H1 (cell line): ENCODE results near the gene TP53I3. TPM values are rescaled to one million over a fixed set of nuclear protein-coding genes. Genes with fewer than 3 reads are reported as not detected.

Experiments used
- CTCF ChIA-PET: fragments of 300-600 bp; sonication (Branson Sonifier 250); formaldehyde crosslinking; loops from one replicate; lab custom pipeline; 2021; ENCODE audit not compliant: partially characterized antibody; lab: Charles Lee
- POLR2A ChIA-PET: fragments of 300-600 bp; sonication (Branson Sonifier 250); formaldehyde crosslinking; loops from one replicate; lab custom pipeline; 2021; ENCODE audit warnings: inconsistent platforms; ENCODE audit not compliant: partially characterized antibody; lab: Charles Lee
- DNase-seq, 2 experiments: peaks; one replicate each; pipeline versions ENCODE4 v3.0.0 to v3.0.0-alpha.2; 2010 to 2022; ENCODE audit warnings: low spot score in 2 of 2, low read depth in 1 of 2, mixed read lengths in 1 of 2
- FAIRE-seq: peaks from 2 replicates; lab custom pipeline; 2011; peaks lifted over from hg19 to GRCh38; lab: Jason Lieb, UNC
- H2AFZ ChIP-seq: 2 replicates; pipeline ENCODE4 v1.8.1; 2012; ENCODE audit warnings: low read length, inconsistent platforms
- H2AK5ac ChIP-seq: 2 replicates; pipeline ENCODE4 v1.6.1; 2013; ENCODE audit warnings: low read depth, low read length
- H2BK120ac ChIP-seq: replicated peaks from 2 replicates; pipeline ENCODE3; 2013; ENCODE audit warnings: low read depth, low read length, inconsistent platforms
- H2BK12ac ChIP-seq: 2 replicates; pipeline ENCODE4 v1.6.1; 2013; ENCODE audit warnings: low read depth, low read length
- H2BK15ac ChIP-seq: 2 replicates; pipeline ENCODE4 v1.6.1; 2013; ENCODE audit warnings: low read length
- H2BK20ac ChIP-seq: 2 replicates; pipeline ENCODE4 v1.6.1; 2013; ENCODE audit warnings: low read length
- H2BK5ac ChIP-seq: 2 replicates; pipeline ENCODE4 v1.6.1; 2013; ENCODE audit warnings: low read depth, low read length
- H3K14ac ChIP-seq: 2 replicates; pipeline ENCODE4 v1.6.1; 2013; ENCODE audit warnings: inconsistent platforms; ENCODE audit not compliant: insufficient read length
- H3K18ac ChIP-seq: 2 replicates; pipeline ENCODE4 v1.6.1; 2013; ENCODE audit warnings: low read length; ENCODE audit errors: extremely low read depth
- H3K23ac ChIP-seq: 2 replicates; pipeline ENCODE4 v1.6.1; 2013; ENCODE audit warnings: inconsistent platforms; ENCODE audit not compliant: insufficient read length
- H3K23me2 ChIP-seq: 2 replicates; pipeline ENCODE4 v1.6.1; 2013; ENCODE audit warnings: low read depth, low read length
- H3K27ac ChIP-seq: 2 replicates; pipeline ENCODE4 v1.6.1; 2011; ENCODE audit warnings: low read depth, low read length, inconsistent platforms
- H3K27me3 ChIP-seq, 4 experiments: replicated peaks in 1 of 4; 1 replicate in 1 of 4; 2 replicates in 3 of 4; pipeline versions ENCODE4 v1.6.1 to v1.8.1; 2011 to 2013; ENCODE audit warnings: low read length in 3 of 4, mild to moderate bottlenecking in 3 of 4, inconsistent platforms in 2 of 4, mixed read lengths in 2 of 4, moderate library complexity in 1 of 4; ENCODE audit not compliant: control insufficient read depth in 3 of 4, insufficient read depth in 3 of 4; ENCODE audit errors: extremely low read depth in 1 of 4
- H3K36me3 ChIP-seq, 4 experiments: 2 replicates each; pipeline versions ENCODE4 v1.6.1 to v1.8.1; 2011 to 2013; ENCODE audit warnings: mild to moderate bottlenecking in 4 of 4, low read length in 3 of 4, moderate library complexity in 2 of 4, control low read depth in 1 of 4, inconsistent platforms in 1 of 4; ENCODE audit not compliant: insufficient read depth in 4 of 4, control insufficient read depth in 2 of 4
- H3K4ac ChIP-seq: replicated peaks from 2 replicates; pipeline ENCODE3; 2013; ENCODE audit warnings: low read length, low read depth, mixed read lengths, inconsistent platforms; ENCODE audit not compliant: insufficient read length
- H3K4me1 ChIP-seq, 4 experiments: replicated peaks in 1 of 4; 1 replicate in 1 of 4; 2 replicates in 3 of 4; pipeline versions ENCODE4 v1.6.1 to v1.8.1; 2011 to 2013; ENCODE audit warnings: low read length in 3 of 4, inconsistent platforms in 2 of 4, mixed read lengths in 1 of 4; ENCODE audit not compliant: insufficient read depth in 4 of 4, control insufficient read depth in 3 of 4
- H3K4me2 ChIP-seq, 2 experiments: 2 replicates each; pipeline versions ENCODE4 v1.6.1 to v1.8.1; 2011 to 2013; ENCODE audit warnings: low read depth in 2 of 2, low read length in 2 of 2, control low read depth in 1 of 2, inconsistent platforms in 1 of 2, mild to moderate bottlenecking in 1 of 2; ENCODE audit not compliant: insufficient read depth in 1 of 2
- H3K4me3 ChIP-seq, 4 experiments: fragments of 200-600, 300-600 bp in 1 of 4; sonication (generic), shearing (Covaris generic), sonication (Bioruptor Twin) in 1 of 4; 2 replicates each; pipeline versions ENCODE4 v1.5.1 to v1.8.1; 2011 to 2016; ENCODE audit warnings: low read length in 4 of 4, low read depth in 3 of 4, control low read depth in 2 of 4, inconsistent platforms in 2 of 4, mild to moderate bottlenecking in 2 of 4, mixed read lengths in 1 of 4, moderate library complexity in 1 of 4; ENCODE audit not compliant: insufficient read depth in 2 of 4; ENCODE audit errors: extremely low read depth in 1 of 4
- H3K56ac ChIP-seq: replicated peaks from 2 replicates; pipeline ENCODE3; 2013; ENCODE audit warnings: low read depth, mild to moderate bottlenecking, mixed read lengths, low read length, inconsistent platforms; ENCODE audit not compliant: insufficient read length
- H3K79me1 ChIP-seq: 2 replicates; pipeline ENCODE4 v1.6.1; 2013; ENCODE audit warnings: low read depth, low read length, control low read depth
- H3K79me2 ChIP-seq, 2 experiments: 2 replicates each; pipeline versions ENCODE4 v1.6.1 to v1.8.1; 2012 to 2013; ENCODE audit warnings: low read length in 2 of 2, mild to moderate bottlenecking in 2 of 2, inconsistent platforms in 1 of 2; ENCODE audit not compliant: insufficient read depth in 2 of 2, control insufficient read depth in 1 of 2
- H3K9ac ChIP-seq, 4 experiments: replicated peaks in 1 of 4; 1 replicate in 1 of 4; 2 replicates in 3 of 4; pipeline versions ENCODE4 v1.6.1 to v1.8.1; 2011 to 2013; ENCODE audit warnings: low read depth in 3 of 4, low read length in 3 of 4, control low read depth in 2 of 4, mild to moderate bottlenecking in 2 of 4, moderate library complexity in 2 of 4, inconsistent platforms in 1 of 4; ENCODE audit errors: extremely low read depth in 1 of 4
- H3K9me3 ChIP-seq, 2 experiments: 2 replicates each; pipeline versions ENCODE4 v1.6.1 to v1.8.1; 2012 to 2013; ENCODE audit warnings: mild to moderate bottlenecking in 2 of 2, moderate library complexity in 2 of 2, control low read depth in 1 of 2, inconsistent platforms in 1 of 2, low read depth in 1 of 2, low read length in 1 of 2, mixed read lengths in 1 of 2; ENCODE audit not compliant: insufficient read depth in 2 of 2
- H4K20me1 ChIP-seq, 2 experiments: replicated peaks in 1 of 2; 2 replicates each; pipeline versions ENCODE3 to v1.8.1; 2011 to 2013; ENCODE audit warnings: inconsistent platforms in 2 of 2, low read length in 2 of 2, mild to moderate bottlenecking in 1 of 2; ENCODE audit not compliant: insufficient read depth in 2 of 2, control insufficient read depth in 1 of 2
- H4K5ac ChIP-seq: 2 replicates; pipeline ENCODE4 v1.6.1; 2013; ENCODE audit warnings: low read length, low read depth, mixed read lengths, inconsistent platforms; ENCODE audit not compliant: insufficient read length
- H4K8ac ChIP-seq: 2 replicates; pipeline ENCODE4 v1.8.0; 2013; ENCODE audit warnings: mild to moderate bottlenecking, moderate library complexity, low read length, inconsistent platforms; ENCODE audit not compliant: insufficient read depth; ENCODE audit errors: extremely low read depth
- H4K91ac ChIP-seq: replicated peaks from 2 replicates; pipeline ENCODE3; 2013; ENCODE audit warnings: low read length, mixed read lengths, inconsistent platforms; ENCODE audit not compliant: insufficient read length
- ASH2L ChIP-seq: fragments of 200-600, 300-600 bp; sonication (generic); IDR thresholded peaks from one replicate; pipeline ENCODE4 v1.7.1; 2017; ENCODE audit warnings: low read length
- ATF2 ChIP-seq: IDR thresholded peaks from 2 replicates; pipeline ENCODE4 v1.6.1; 2012; ENCODE audit warnings: low read length, inconsistent platforms
- ATF3 ChIP-seq: IDR thresholded peaks from 2 replicates; pipeline ENCODE4 v1.6.1; 2011; ENCODE audit warnings: low read depth, mild to moderate bottlenecking, low read length; ENCODE audit not compliant: insufficient read depth
- GTF2F1 ChIP-seq: IDR thresholded peaks from 2 replicates; pipeline ENCODE4 v1.6.1; 2012; ENCODE audit warnings: low read depth, low read length, improper control_type of control experiment, borderline replicate concordance
- HDAC6 ChIP-seq: IDR thresholded peaks from one replicate; pipeline ENCODE4 v1.7.1; 2012; ENCODE audit warnings: low read depth, mild to moderate bottlenecking, inconsistent platforms, low read length, moderate library complexity
- KDM1A ChIP-seq: fragments of 200-600, 300-600 bp; sonication (generic); IDR thresholded peaks from 2 replicates; pipeline ENCODE4 v1.7.1; 2016; ENCODE audit warnings: mild to moderate bottlenecking, low read length, borderline replicate concordance
- KDM5A ChIP-seq: fragments of 200-600 bp; IDR thresholded peaks from 2 replicates; pipeline ENCODE4 v1.7.1; 2012; ENCODE audit warnings: mild to moderate bottlenecking, low read length, inconsistent platforms, mixed read lengths
- POLR2AphosphoS5 ChIP-seq: IDR thresholded peaks from 2 replicates; pipeline ENCODE4 v1.6.1; 2011; ENCODE audit warnings: low read depth, low read length
- RNF2 ChIP-seq: fragments of 200-900, 300-1000 bp; sonication (generic); IDR thresholded peaks from 2 replicates; pipeline ENCODE4 v1.7.1; 2016; ENCODE audit warnings: borderline replicate concordance, low read depth, mild to moderate bottlenecking, antibody characterized with exemption, low read length; ENCODE audit not compliant: poor library complexity, severe bottlenecking; ENCODE audit errors: missing control alignments
- SAP30 ChIP-seq: fragments of 300-600 bp; sonication (generic); IDR thresholded peaks from 2 replicates; pipeline ENCODE4 v1.7.1; 2012; ENCODE audit warnings: low read length, moderate library complexity, mild to moderate bottlenecking, inconsistent platforms; ENCODE audit not compliant: insufficient read depth, insufficient replicate concordance
- SP1 ChIP-seq: IDR thresholded peaks from 2 replicates; pipeline ENCODE4 v1.6.1; 2011; ENCODE audit warnings: low read depth, low read length
- TAF1 ChIP-seq: IDR thresholded peaks from 2 replicates; pipeline ENCODE4 v1.6.1; 2011; ENCODE audit warnings: mild to moderate bottlenecking, low read depth, low read length
- WGBS, 2 experiments: shearing (Covaris generic) in 1 of 2; methylation state at CpG; one replicate each; pipeline versions ENCODE4 v1.1.6 to v1.1.7; 2013 to 2015; ENCODE audit warnings: low lambda C conversion rate in 2 of 2, mixed read lengths in 2 of 2, inconsistent platforms in 1 of 2, low coverage in 1 of 2, missing lambda C conversion rate in 1 of 2; ENCODE audit not compliant: insufficient replicate concordance in 2 of 2, insufficient coverage in 1 of 2, insufficient read length in 1 of 2; ENCODE audit errors: extremely low coverage in 1 of 2, missing lambda C conversion rate in 1 of 2; 5-methylcytosine and 5-hydroxymethylcytosine counted together
- polyA plus RNA-seq, 7 experiments: library from polyadenylated mRNA; depleted of rRNA in 3 of 7; stranded (reverse) in 5 of 7; unstranded in 2 of 7; fragments of >200 nt in 5 of 7; fragments of 200-250 nt in 2 of 7; gene quantifications; 1 replicate in 5 of 7; 2 replicates in 1 of 7; 4 replicates in 1 of 7; pipeline versions ENCODE4 v1.2.1 to v1.2.3, GENCODE V29; 2011 to 2013; ENCODE audit warnings: missing spikeins in 2 of 7, mixed read lengths in 2 of 7
- total RNA-seq: library from RNA; stranded (reverse); fragmentation: NEBNext Ultra II Directional; extraction: Animal tissue kit (Norgen Biotek cat#: 25700); gene quantifications from 2 replicates; pipeline ENCODE4 v1.2.1, GENCODE V29; 2021

TP53I3 gene
- total and polyA plus RNA-seq, 2 of the 8 experiments (the other 6 are each of a cell fraction or from before 2014, with no cell fraction given) = 29.4 to 34.5 TPM

GRCh38 chr2:24102677-24103076 is 18.0 kb upstream of the TP53I3 start:
- no peak overlapping the region for H4K5ac ChIP-seq
- CTCF ChIA-PET = interaction anchor here (0.8 to 1.7 kb wide), 2 partner anchors 15 to 18 kb away, joined by 3 to 4 read pairs; partner anchors contain the start of gene TP53I3
- no peak overlapping the region for H3K56ac ChIP-seq
- H3K14ac ChIP-seq = no peak overlapping the region
- H2AFZ ChIP-seq = no peak overlapping the region
- no peaks in the 10 kb centered on the region for H3K79me1 ChIP-seq
- no peak overlapping the region for H2BK5ac ChIP-seq
- POLR2A ChIA-PET = interaction anchor here (1.6 kb wide), 1 partner anchor 19 kb away, joined by 8 read pairs; no protein-coding TSS in a partner anchor
- H2AK5ac ChIP-seq = no peak overlapping the region
- no peaks in the 10 kb centered on the region for H3K36me3 ChIP-seq
- no peaks in the 10 kb centered on the region for H3K27me3 ChIP-seq
- H3K9me3 ChIP-seq = no peaks in the 10 kb centered on the region; a peak in 1 of 4 replicates
- 91% methylated on average over 1 of the region's 1 CpG; no CpG with 5 or more reads in 1 of the 2 experiments for WGBS, 2 experiments
- no peaks in the 10 kb centered on the region for H3K23me2 ChIP-seq
- H2BK12ac ChIP-seq = no peak overlapping the region
- no peak overlapping the region for H3K4me2 ChIP-seq
- H4K20me1 ChIP-seq = no peaks in the 10 kb centered on the region
- H3K79me2 ChIP-seq = no peaks in the 10 kb centered on the region
- no peak overlapping the region for H2BK20ac ChIP-seq
- H2BK15ac ChIP-seq = no peak overlapping the region
- H3K9ac ChIP-seq = no peak overlapping the region
- no peak overlapping the region for H3K4me3 ChIP-seq
- no peaks in the 10 kb centered on the region for H3K4me1 ChIP-seq
- no peak overlapping the region for H4K8ac ChIP-seq
- no peak overlapping the region for H2BK120ac ChIP-seq
- H3K4ac ChIP-seq = no peak overlapping the region
- FAIRE-seq = no peak
- no peak overlapping the region for H3K23ac ChIP-seq
- no peak overlapping the region for H4K91ac ChIP-seq
- no peak overlapping the region for H3K18ac ChIP-seq
- no peak for DNase-seq
- no peak overlapping the region for H3K27ac ChIP-seq
- no peak for TF ChIP-seq GTF2F1
- no peak for TF ChIP-seq HDAC6
- no peak for TF ChIP-seq KDM5A
- TF ChIP-seq KDM1A = no peak
- TF ChIP-seq TAF1 = no peak
- no peak for TF ChIP-seq POLR2AphosphoS5
- TF ChIP-seq SP1 = no peak
- no peak for TF ChIP-seq ASH2L
- no peak for TF ChIP-seq ATF3
- no peak for TF ChIP-seq SAP30
- no peak for TF ChIP-seq ATF2
- no peak for TF ChIP-seq RNF2
